Effector memory CD4-positive, alpha-beta T cell (primary cell): ENCODE measurements around the gene NCK1.
"Not testable (repeated sequence)": the region's sequence is repeated elsewhere in the genome, so short reads cannot be mapped to it uniquely, and the experiment has no call there.

ENCODE experiments used
- DNase-seq, 3 donors: peaks; one replicate each; pipeline ENCODE4 v3.0.0-alpha.2; 2020
- H3K27ac ChIP-seq: 2 replicates; pipeline ENCODE4 v1.7.0; 2013; ENCODE audit warnings: mild to moderate bottlenecking, low read length, moderate library complexity; ENCODE audit not compliant: insufficient read depth, poor library complexity, severe bottlenecking
- H3K27me3 ChIP-seq: replicated peaks from 2 replicates; pipeline ENCODE4 v1.7.0; 2013; ENCODE audit warnings: mild to moderate bottlenecking, low read length; ENCODE audit not compliant: insufficient read depth, control insufficient read depth, poor library complexity, severe bottlenecking
- H3K36me3 ChIP-seq: 2 replicates; pipeline ENCODE4 v1.7.0; 2013; ENCODE audit warnings: mild to moderate bottlenecking, low read length, moderate library complexity; ENCODE audit not compliant: control insufficient read depth, insufficient read depth
- H3K4me1 ChIP-seq: 2 replicates; pipeline ENCODE4 v1.7.0; 2013; ENCODE audit warnings: low read length, mild to moderate bottlenecking; ENCODE audit not compliant: control insufficient read depth, insufficient read depth, poor library complexity, severe bottlenecking
- H3K4me3 ChIP-seq: 2 replicates; pipeline ENCODE4 v1.7.0; 2013; ENCODE audit warnings: low read length, low read depth, mild to moderate bottlenecking; ENCODE audit not compliant: insufficient read depth, poor library complexity, severe bottlenecking
- H3K9me3 ChIP-seq: 2 replicates; pipeline ENCODE4 v1.7.0; 2013; ENCODE audit warnings: mild to moderate bottlenecking, low read length, moderate library complexity; ENCODE audit not compliant: control insufficient read depth

The NCK1 gene

GRCh38 chr3:136955813-136956212 is 93.8 kb downstream of the NCK1 start:
- H3K9me3 ChIP-seq: no peaks in the 10 kb centered on the region
- no peak overlapping the region for H3K27ac ChIP-seq
- H3K4me1 ChIP-seq: no peaks in the 10 kb centered on the region
- no peak for DNase-seq
- no peaks in the 10 kb centered on the region for H3K27me3 ChIP-seq
- H3K36me3 ChIP-seq: no peaks in the 10 kb centered on the region
- no peak overlapping the region for H3K4me3 ChIP-seq

- Histone ChIP-seq H3K36me3 (no peaks in the 10 kb centered on the region), H3K27me3 (no peaks in the 10 kb centered on the region), H3K4me3 (no peak overlapping the region), H3K9me3 (no peaks in the 10 kb centered on the region), H3K4me1 (no peaks in the 10 kb centered on the region), H3K27ac (no peak overlapping the region)
- DNase-seq: no peak
These were observed 95.0 kb downstream of the NCK1 start for GRCh38 chr3:136956971-136957370.

GRCh38 chr3:136957751-136958288 is 95.8 kb downstream of the NCK1 start, which contains the start of gene IL20RB:
TSS of gene IL20RB (plus strand) at chr3:136957983. CDS start at chr3:136958114, 131 bp downstream.
- no peak within 1 kb of the TSS for H3K4me3 ChIP-seq
- no peaks in the 10 kb centered on the region for H3K9me3 ChIP-seq
- no peaks in the 10 kb centered on the region for H3K27me3 ChIP-seq
- H3K36me3 ChIP-seq: no peaks in the 10 kb centered on the region
- no peaks in the 10 kb centered on the region for H3K4me1 ChIP-seq
- no peak for DNase-seq
- H3K27ac ChIP-seq: no peak within 1 kb of the TSS

- H3K4me3 ChIP-seq: no peak overlapping the region
- no peaks in the 10 kb centered on the region for H3K36me3 ChIP-seq
- H3K27ac ChIP-seq: no peak overlapping the region
- DNase-seq: no peak
- no peaks in the 10 kb centered on the region for H3K4me1 ChIP-seq
- no peaks in the 10 kb centered on the region for H3K9me3 ChIP-seq
- H3K27me3 ChIP-seq: no peaks in the 10 kb centered on the region
These were observed 96.9 kb downstream of the NCK1 start for GRCh38 chr3:136958939-136959338.

- Histone ChIP-seq H3K4me3 (no peak overlapping the region), H3K4me1 (no peaks in the 10 kb centered on the region), H3K27me3 (no peaks in the 10 kb centered on the region), H3K36me3 (no peaks in the 10 kb centered on the region), H3K9me3 (no peaks in the 10 kb centered on the region), H3K27ac (no peak overlapping the region)
- no peak for DNase-seq
These were observed 97.6 kb downstream of the NCK1 start for GRCh38 chr3:136959599-136959998.

- H3K27me3 ChIP-seq: no peaks in the 10 kb centered on the region
- no peaks in the 10 kb centered on the region for H3K4me1 ChIP-seq
- H3K27ac ChIP-seq: no peak overlapping the region
- no peak overlapping the region for H3K4me3 ChIP-seq
- H3K36me3 ChIP-seq: no peaks in the 10 kb centered on the region
- no peaks in the 10 kb centered on the region for H3K9me3 ChIP-seq
- no peak for DNase-seq
These were observed 99.1 kb downstream of the NCK1 start for GRCh38 chr3:136960838-136961836.

- H3K36me3 ChIP-seq: no peaks in the 10 kb centered on the region
- H3K9me3 ChIP-seq: no peaks in the 10 kb centered on the region
- no peaks in the 10 kb centered on the region for H3K27me3 ChIP-seq
- H3K4me3 ChIP-seq: no peak overlapping the region
- no peak overlapping the region for H3K27ac ChIP-seq
- no peaks in the 10 kb centered on the region for H3K4me1 ChIP-seq
- DNase-seq: no peak
These were observed 100.9 kb downstream of the NCK1 start for GRCh38 chr3:136962927-136963326.

GRCh38 chr3:136969539-136969938 is 107.5 kb downstream of the NCK1 start:
- not testable (repeated sequence) for H3K9me3 ChIP-seq, H3K4me1 ChIP-seq, H3K36me3 ChIP-seq, H3K27ac ChIP-seq, H3K27me3 ChIP-seq, DNase-seq, H3K4me3 ChIP-seq

GRCh38 chr3:136973352-136973751 is 111.3 kb downstream of the NCK1 start:
- H3K4me3 ChIP-seq: no peak overlapping the region
- no peak overlapping the region for H3K27ac ChIP-seq
- peaks cover 9% of the 10 kb centered on the region for H3K9me3 ChIP-seq
- H3K27me3 ChIP-seq: no peaks in the 10 kb centered on the region
- H3K4me1 ChIP-seq: no peaks in the 10 kb centered on the region
- no peak for DNase-seq
- no peaks in the 10 kb centered on the region for H3K36me3 ChIP-seq

GRCh38 chr3:136974670-136975069 is 112.7 kb downstream of the NCK1 start:
- DNase-seq: no peak
- Histone ChIP-seq H3K4me1 (no peaks in the 10 kb centered on the region), H3K27me3 (no peaks in the 10 kb centered on the region), H3K4me3 (no peak overlapping the region), H3K9me3 (peaks cover 9% of the 10 kb centered on the region), H3K27ac (no peak overlapping the region), H3K36me3 (no peaks in the 10 kb centered on the region)
